ENCODE data around the gene EIPR1. TPM values are rescaled to one million over a fixed set of nuclear protein-coding genes. Genes with fewer than 3 reads are reported as not detected.
A peak's percentile ranks its signal among the peaks of the same experiment; 100 is the strongest.

EIPR1 gene
- total and polyA plus RNA-seq, 4 donors = 26.2 to 45.4 (median 36.1) TPM

- Histone ChIP-seq H3K4me1 (ENCODE audit: control insufficient read depth, insufficient read depth, low read length) (peaks cover 33% of the 10 kb centered on the region), H3K27ac (ENCODE audit: low read depth, low read length) (no peak overlapping the region), H3K9me3 (ENCODE audit: control insufficient read depth, insufficient read depth, low read length) (no peaks in the 10 kb centered on the region), H3K4me3 (ENCODE audit: low read depth, low read length) (no peak overlapping the region), H3K27me3 (ENCODE audit: control insufficient read depth, insufficient read depth, low read length) (no peaks in the 10 kb centered on the region), H3K36me3 (ENCODE audit: control insufficient read depth, insufficient read depth, low read length) (peaks cover 20% of the 10 kb centered on the region)
- DNase-seq (ENCODE audit: low read depth in 4 of 6, low spot score in 6 of 6) = no peak
- WGBS (ENCODE audit: insufficient coverage) = 87% methylated on average over 37 of the region's 39 CpGs
Measured at GRCh38 chr2:3147651-3148530, 229.7 kb downstream of the EIPR1 start.

GRCh38 chr2:3146772-3147650, 230.6 kb downstream of the EIPR1 start:
- Histone ChIP-seq H3K4me1 (ENCODE audit: control insufficient read depth, insufficient read depth, low read length) (peaks cover 40% of the 10 kb centered on the region), H3K27ac (ENCODE audit: low read depth, low read length) (no peak overlapping the region), H3K9me3 (ENCODE audit: control insufficient read depth, insufficient read depth, low read length) (no peaks in the 10 kb centered on the region), H3K4me3 (ENCODE audit: low read depth, low read length) (no peak overlapping the region), H3K36me3 (ENCODE audit: control insufficient read depth, insufficient read depth, low read length) (peaks cover 20% of the 10 kb centered on the region), H3K27me3 (ENCODE audit: control insufficient read depth, insufficient read depth, low read length) (no peaks in the 10 kb centered on the region)
- 75% methylated on average over 26 of the region's 30 CpGs for WGBS (ENCODE audit: insufficient coverage)
- no peak for DNase-seq (ENCODE audit: low read depth in 4 of 6, low spot score in 6 of 6)

DNA sequence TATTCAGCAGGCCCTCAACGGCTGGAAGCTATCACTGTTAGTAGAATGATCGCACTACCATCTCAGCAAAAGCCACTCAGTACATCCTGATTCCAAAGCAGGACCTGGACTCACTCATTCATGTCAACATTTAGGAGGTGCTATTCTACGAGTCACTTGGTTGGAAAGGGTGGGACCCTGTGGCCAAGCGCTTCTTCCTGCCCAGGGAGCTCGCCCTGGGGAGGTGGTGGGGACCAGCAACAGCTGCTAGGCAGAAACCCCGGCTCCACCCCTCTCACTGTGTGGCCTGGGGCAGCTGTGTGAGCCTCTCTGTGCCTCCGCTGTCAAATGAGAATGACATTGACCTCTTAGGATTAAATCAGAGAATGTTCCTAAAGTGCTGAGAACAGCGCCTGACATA, 231.4 kb downstream of the EIPR1 start:
- no peaks in the 10 kb centered on the region for H3K9me3 ChIP-seq (ENCODE audit: control insufficient read depth, insufficient read depth, low read length)
- 87% methylated on average over 7 of the region's 8 CpGs for WGBS (ENCODE audit: insufficient coverage)
- H3K27ac ChIP-seq (ENCODE audit: low read depth, low read length) = no peak overlapping the region
- DNase-seq (ENCODE audit: low read depth in 4 of 6, low spot score in 6 of 6) = no peak
- H3K27me3 ChIP-seq (ENCODE audit: control insufficient read depth, insufficient read depth, low read length) = no peaks in the 10 kb centered on the region
- peaks cover 20% of the 10 kb centered on the region for H3K36me3 ChIP-seq (ENCODE audit: control insufficient read depth, insufficient read depth, low read length)
- H3K4me1 ChIP-seq (ENCODE audit: control insufficient read depth, insufficient read depth, low read length) = peaks cover 40% of the 10 kb centered on the region
- no peak overlapping the region for H3K4me3 ChIP-seq (ENCODE audit: low read depth, low read length)

DNA sequence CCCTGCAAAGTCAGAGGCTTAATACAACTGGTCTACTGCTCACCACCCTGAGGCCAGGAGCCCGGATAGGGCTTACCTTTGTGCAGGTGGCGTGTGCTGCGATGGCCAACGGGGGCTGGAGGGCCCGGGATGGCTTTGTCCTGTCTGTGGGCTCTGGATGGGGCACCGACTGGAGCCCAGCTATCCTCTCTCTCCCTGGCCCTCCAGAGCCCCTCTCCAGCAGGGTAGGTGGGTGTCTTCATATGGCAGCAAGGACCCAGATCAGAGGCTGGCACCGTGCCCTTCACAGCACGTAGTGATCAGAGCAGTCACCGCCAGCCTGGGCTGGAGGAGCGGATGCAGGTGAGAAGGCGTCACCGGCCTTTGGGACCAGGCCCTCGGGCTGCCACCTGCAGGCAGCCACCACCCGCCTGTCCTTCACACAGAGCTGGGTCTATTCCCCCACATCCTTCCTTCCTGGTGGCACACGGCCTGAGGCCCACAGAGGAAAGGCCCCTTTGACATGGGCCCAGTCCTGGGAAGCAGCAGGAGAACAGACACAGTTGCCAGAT, 232.1 kb downstream of the EIPR1 start:
- H3K36me3 ChIP-seq (ENCODE audit: control insufficient read depth, insufficient read depth, low read length) = peaks cover 20% of the 10 kb centered on the region
- no peaks in the 10 kb centered on the region for H3K27me3 ChIP-seq (ENCODE audit: control insufficient read depth, insufficient read depth, low read length)
- no peak for DNase-seq (ENCODE audit: low read depth in 4 of 6, low spot score in 6 of 6)
- 92% methylated on average over 14 of the region's 15 CpGs for WGBS (ENCODE audit: insufficient coverage)
- no peaks in the 10 kb centered on the region for H3K9me3 ChIP-seq (ENCODE audit: control insufficient read depth, insufficient read depth, low read length)
- no peak overlapping the region for H3K27ac ChIP-seq (ENCODE audit: low read depth, low read length)
- H3K4me1 ChIP-seq (ENCODE audit: control insufficient read depth, insufficient read depth, low read length) = peaks cover 40% of the 10 kb centered on the region
- no peak overlapping the region for H3K4me3 ChIP-seq (ENCODE audit: low read depth, low read length)

DNA sequence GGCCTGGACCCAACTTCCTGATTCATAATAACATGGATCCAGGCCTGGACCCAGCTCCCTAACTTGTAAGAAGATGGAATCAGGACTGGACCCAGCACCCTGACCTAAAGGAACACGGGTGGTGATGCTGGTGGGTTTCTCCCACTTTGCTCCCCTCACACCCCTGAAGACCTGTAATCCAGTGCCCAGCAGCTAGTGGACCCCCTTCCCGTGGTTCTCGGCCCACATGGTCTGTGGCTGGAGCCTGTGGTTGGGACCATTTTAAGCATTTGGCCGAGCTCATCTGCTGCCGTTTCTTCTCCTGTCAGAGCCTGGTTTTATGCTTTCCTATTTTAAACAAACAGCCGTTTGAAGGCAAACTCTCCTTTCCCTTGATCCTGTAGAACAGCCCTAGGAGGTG, 232.8 kb downstream of the EIPR1 start:
- WGBS (ENCODE audit: insufficient coverage) = 82% methylated on average over 6 of the region's 6 CpGs
- H3K9me3 ChIP-seq (ENCODE audit: control insufficient read depth, insufficient read depth, low read length) = no peaks in the 10 kb centered on the region

DNA sequence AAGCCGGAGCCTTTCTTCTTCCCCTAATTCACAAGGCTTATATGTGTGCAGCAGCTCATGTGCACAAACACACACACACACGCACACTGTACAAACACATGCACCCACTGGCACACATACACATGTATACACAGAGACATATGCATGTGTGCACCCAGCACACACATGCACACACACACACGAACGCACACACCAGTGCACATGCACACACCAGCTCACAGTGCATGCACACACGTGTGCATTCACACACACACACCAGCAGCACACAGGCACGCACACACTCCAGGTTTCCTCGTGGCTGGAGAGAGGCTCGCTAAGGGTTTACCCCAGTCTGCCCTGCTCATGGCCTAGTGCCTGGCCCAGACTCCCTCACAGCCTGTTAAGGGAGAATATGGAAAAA, 234.0 kb downstream of the EIPR1 start:
- Histone ChIP-seq H3K4me1 (ENCODE audit: control insufficient read depth, insufficient read depth, low read length) (peaks cover 36% of the 10 kb centered on the region), H3K36me3 (ENCODE audit: control insufficient read depth, insufficient read depth, low read length) (peaks cover 11% of the 10 kb centered on the region), H3K27ac (ENCODE audit: low read depth, low read length) (no peak overlapping the region), H3K9me3 (ENCODE audit: control insufficient read depth, insufficient read depth, low read length) (no peaks in the 10 kb centered on the region), H3K4me3 (ENCODE audit: low read depth, low read length) (no peak overlapping the region), H3K27me3 (ENCODE audit: control insufficient read depth, insufficient read depth, low read length) (no peaks in the 10 kb centered on the region)
- no peak for DNase-seq (ENCODE audit: low read depth in 4 of 6, low spot score in 6 of 6)
- 39% methylated on average over 5 of the region's 8 CpGs for WGBS (ENCODE audit: insufficient coverage)

More for the DNA sequence above, 232.8 kb downstream of the EIPR1 start:
- Histone ChIP-seq H3K4me3 (ENCODE audit: low read depth, low read length) (no peak overlapping the region), H3K27me3 (ENCODE audit: control insufficient read depth, insufficient read depth, low read length) (no peaks in the 10 kb centered on the region), H3K4me1 (ENCODE audit: control insufficient read depth, insufficient read depth, low read length) (peaks cover 40% of the 10 kb centered on the region), H3K27ac (ENCODE audit: low read depth, low read length) (no peak overlapping the region), H3K36me3 (ENCODE audit: control insufficient read depth, insufficient read depth, low read length) (peaks cover 20% of the 10 kb centered on the region)
- no peak for DNase-seq (ENCODE audit: low read depth in 4 of 6, low spot score in 6 of 6)

- 54% methylated on average over 17 of the region's 18 CpGs for WGBS (ENCODE audit: insufficient coverage)
- Histone ChIP-seq H3K4me1 (ENCODE audit: control insufficient read depth, insufficient read depth, low read length) (peaks cover 31% of the 10 kb centered on the region), H3K36me3 (ENCODE audit: control insufficient read depth, insufficient read depth, low read length) (peaks cover 7% of the 10 kb centered on the region), H3K27me3 (ENCODE audit: control insufficient read depth, insufficient read depth, low read length) (no peaks in the 10 kb centered on the region), H3K9me3 (ENCODE audit: control insufficient read depth, insufficient read depth, low read length) (no peaks in the 10 kb centered on the region), H3K27ac (ENCODE audit: low read depth, low read length) (no peak overlapping the region), H3K4me3 (ENCODE audit: low read depth, low read length) (no peak overlapping the region)
- DNase-seq (ENCODE audit: low read depth in 4 of 6, low spot score in 6 of 6) = peak in 4 of 6 donors; percentile 24 to 86 (median 66)
Measured at GRCh38 chr2:3142961-3143571, 234.6 kb downstream of the EIPR1 start.

DNA sequence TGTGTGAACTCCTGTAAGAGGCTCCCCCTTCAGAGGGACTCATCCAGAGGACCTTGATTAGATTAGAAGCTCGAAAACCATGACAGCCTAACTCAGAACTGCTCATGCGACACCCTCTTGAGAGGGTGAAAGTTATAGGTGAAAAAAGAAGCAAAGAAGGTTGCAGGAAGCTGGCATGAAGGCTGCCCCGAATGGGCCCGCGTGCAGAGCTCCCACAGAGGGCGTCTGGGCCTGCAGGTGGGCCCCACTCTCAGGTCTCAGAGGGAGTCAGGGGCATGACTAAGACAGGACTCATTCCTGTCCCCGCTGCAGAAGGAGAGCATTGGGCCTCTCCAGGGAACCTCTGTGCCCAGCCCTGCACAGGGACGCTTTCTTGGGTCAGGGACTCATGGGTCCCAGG, 235.4 kb downstream of the EIPR1 start:
- no peaks in the 10 kb centered on the region for H3K9me3 ChIP-seq (ENCODE audit: control insufficient read depth, insufficient read depth, low read length)
- no peak overlapping the region for H3K4me3 ChIP-seq (ENCODE audit: low read depth, low read length)
- peaks cover 3% of the 10 kb centered on the region for H3K36me3 ChIP-seq (ENCODE audit: control insufficient read depth, insufficient read depth, low read length)
- peaks cover 30% of the 10 kb centered on the region for H3K4me1 ChIP-seq (ENCODE audit: control insufficient read depth, insufficient read depth, low read length)
- H3K27ac ChIP-seq (ENCODE audit: low read depth, low read length) = no peak overlapping the region
- H3K27me3 ChIP-seq (ENCODE audit: control insufficient read depth, insufficient read depth, low read length) = no peaks in the 10 kb centered on the region
- WGBS (ENCODE audit: insufficient coverage) = 97% methylated on average over 7 of the region's 8 CpGs
- no peak for DNase-seq (ENCODE audit: low read depth in 4 of 6, low spot score in 6 of 6)

DNA sequence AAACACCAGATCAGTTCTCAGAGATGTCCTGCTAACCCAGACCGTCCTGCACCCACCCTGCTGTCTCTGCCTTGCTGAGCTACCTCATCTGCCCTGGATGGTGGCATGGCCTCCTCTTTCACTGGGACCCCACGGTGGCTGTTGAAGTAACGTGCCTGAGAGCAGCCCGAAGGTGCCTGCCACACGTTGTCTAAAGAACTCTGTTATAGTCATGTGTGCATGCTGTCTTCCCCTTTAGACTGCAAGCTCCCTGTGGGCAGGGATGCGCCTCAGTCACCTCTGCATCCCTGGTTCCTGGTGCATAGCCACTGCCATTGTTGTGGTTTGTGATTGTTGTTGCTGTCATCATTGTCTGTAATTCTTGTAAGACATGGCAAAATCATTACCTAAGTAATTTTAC, 235.9 kb downstream of the EIPR1 start:
- peaks cover 25% of the 10 kb centered on the region for H3K4me1 ChIP-seq (ENCODE audit: control insufficient read depth, insufficient read depth, low read length)
- no peak for DNase-seq (ENCODE audit: low read depth in 4 of 6, low spot score in 6 of 6)
- 100% methylated on average over 5 of the region's 6 CpGs for WGBS (ENCODE audit: insufficient coverage)
- H3K4me3 ChIP-seq (ENCODE audit: low read depth, low read length) = no peak overlapping the region
- no peak overlapping the region for H3K27ac ChIP-seq (ENCODE audit: low read depth, low read length)
- H3K36me3 ChIP-seq (ENCODE audit: control insufficient read depth, insufficient read depth, low read length) = peaks cover 3% of the 10 kb centered on the region
- H3K27me3 ChIP-seq (ENCODE audit: control insufficient read depth, insufficient read depth, low read length) = no peaks in the 10 kb centered on the region
- H3K9me3 ChIP-seq (ENCODE audit: control insufficient read depth, insufficient read depth, low read length) = no peaks in the 10 kb centered on the region

Data from spinal cord (tissue), 10 donors.